Measurements from ENCODE around the gene GABARAPL2.

The GABARAPL2 gene

DNA sequence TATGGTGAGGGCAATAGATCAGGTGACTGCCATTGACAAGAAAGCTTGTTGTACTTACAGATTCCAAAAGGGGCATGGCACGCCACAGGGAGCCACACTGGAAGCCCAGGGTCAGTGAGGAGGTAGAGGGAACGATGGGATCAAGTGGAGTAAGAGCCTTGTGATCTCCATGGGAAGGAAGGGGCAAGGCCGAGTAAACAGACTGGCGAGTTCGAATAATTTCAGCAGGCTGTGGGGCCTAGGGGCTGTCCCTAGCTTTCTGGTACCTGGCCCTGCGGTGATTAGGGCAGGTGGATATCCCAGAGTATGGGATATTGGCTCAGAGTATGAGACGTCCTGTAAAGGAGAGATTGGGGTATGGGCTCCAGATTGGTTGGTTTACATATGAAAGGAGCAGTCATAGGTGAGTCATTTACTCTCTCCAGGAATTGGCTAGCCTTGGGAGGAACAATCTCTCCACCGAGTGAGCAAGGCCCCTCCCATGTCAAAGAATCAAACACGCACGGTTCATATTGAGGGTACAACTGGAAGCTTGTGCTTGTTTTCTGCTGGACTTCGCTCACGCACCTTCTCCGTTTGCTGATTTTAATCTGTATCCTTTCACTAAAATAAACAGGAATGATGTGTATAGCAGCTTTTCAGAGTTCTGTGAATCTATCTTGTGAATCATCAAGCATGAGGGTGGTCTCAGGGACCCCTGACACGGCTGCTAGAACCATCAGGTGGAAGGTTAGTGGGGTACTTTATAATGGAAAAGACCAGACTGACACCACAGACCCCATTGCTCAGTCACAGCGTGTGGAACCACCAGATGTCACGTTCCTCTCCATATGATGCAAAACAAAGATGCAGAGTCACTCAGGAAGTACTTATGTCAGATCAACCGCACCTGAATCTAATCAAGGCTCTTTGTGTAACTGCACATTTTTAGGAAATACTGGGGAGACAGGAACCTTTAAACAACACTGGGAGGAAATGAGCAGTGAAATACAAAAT is 27.9 kb downstream of the GABARAPL2 start:
- DNase-seq (ENCODE audit: extremely low read depth, low read depth): peak; percentile 67
- TF ChIP-seq, protein P1, sequence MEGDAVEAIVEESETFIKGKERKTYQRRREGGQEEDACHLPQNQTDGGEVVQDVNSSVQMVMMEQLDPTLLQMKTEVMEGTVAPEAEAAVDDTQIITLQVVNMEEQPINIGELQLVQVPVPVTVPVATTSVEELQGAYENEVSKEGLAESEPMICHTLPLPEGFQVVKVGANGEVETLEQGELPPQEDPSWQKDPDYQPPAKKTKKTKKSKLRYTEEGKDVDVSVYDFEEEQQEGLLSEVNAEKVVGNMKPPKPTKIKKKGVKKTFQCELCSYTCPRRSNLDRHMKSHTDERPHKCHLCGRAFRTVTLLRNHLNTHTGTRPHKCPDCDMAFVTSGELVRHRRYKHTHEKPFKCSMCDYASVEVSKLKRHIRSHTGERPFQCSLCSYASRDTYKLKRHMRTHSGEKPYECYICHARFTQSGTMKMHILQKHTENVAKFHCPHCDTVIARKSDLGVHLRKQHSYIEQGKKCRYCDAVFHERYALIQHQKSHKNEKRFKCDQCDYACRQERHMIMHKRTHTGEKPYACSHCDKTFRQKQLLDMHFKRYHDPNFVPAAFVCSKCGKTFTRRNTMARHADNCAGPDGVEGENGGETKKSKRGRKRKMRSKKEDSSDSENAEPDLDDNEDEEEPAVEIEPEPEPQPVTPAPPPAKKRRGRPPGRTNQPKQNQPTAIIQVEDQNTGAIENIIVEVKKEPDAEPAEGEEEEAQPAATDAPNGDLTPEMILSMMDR (IDR thresholded peaks at IDR 0.05; ENCODE audit: low read depth, low read length): no peak

DNA sequence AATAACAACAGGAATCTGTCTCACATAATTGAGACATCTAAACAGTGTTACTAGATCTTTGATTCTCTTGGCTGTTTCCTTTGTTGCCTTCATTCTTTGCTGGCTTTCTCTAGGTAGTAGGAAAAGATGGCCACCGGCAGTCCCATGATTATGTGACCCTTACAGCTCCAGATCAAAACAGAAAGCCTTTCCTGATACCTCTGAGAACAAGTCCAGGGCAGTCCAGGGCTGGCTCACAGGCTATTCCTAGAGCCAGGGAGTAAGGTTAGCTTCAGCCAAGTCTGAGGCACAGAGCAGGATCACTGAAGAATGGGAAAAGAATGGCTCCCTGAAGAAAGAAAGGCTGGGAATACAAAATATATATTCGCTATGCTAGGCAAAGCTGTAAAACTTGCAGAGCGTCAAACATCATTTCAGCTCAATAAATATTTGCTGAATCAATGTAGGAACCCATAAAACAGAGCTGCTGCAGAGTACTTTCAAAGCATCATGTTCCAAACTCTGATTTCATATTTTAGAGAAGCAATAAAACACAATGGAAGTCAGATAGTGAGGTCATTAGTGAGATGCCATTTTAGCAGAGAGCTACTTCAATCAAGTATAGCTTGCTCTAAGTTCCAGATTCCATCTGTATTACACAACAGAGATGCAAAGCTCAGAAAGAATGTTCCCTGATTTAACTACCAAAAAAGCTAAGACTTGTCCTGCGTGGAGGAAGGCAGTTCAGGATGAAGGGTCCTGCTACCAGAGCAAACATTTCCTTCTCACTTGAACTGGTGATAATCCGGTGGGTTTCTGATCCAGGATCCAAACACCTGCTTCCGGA is 33.5 kb downstream of the GABARAPL2 start:
- TF ChIP-seq, protein P1 (IDR thresholded peaks at IDR 0.05; ENCODE audit: low read depth, low read length): no peak
- no peak for DNase-seq (ENCODE audit: extremely low read depth, low read depth)

DNA sequence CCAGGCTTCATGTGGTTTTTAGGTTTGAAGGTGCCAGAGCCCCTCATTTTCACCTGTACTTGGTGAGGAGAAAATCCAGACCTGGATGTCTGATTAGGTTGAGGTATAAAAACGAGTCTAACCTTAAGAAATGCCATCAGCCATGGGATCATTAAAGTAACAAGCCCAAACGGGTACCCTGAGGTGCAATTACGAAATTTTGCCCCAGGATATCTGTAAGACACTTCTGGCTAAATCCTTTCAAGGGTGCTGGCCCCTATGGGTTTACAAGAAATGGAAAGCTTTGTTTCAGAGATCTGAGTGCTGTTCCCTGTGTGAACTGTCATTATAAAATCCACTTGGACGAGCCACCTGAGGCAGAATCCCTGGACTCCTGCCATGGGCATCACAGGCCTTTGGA is 37.1 kb downstream of the GABARAPL2 start:
- no peak for DNase-seq (ENCODE audit: extremely low read depth, low read depth)
- TF ChIP-seq, protein P1 (IDR thresholded peaks at IDR 0.05; ENCODE audit: low read depth, low read length): no peak

DNA sequence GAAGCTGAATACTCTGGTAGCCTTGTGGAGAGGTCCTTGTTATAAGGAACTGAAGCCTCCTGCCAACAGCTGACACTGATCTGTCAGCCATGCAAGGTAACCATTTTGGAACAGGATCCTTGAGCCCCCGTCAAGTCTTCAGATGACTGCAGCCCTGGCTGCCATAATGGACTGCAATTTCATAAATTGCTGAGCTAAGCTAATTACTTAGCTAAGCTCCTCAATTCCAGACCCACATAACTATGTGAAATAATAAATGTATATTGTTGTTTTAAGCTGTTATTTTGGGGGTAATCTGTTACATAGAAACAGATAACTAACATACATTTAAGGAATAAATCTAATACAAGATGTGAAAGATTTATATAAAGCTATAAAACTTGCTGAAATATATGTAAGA is 40.3 kb downstream of the GABARAPL2 start:
- TF ChIP-seq, protein P1 (IDR thresholded peaks at IDR 0.05; ENCODE audit: low read depth, low read length): no peak
- no peak for DNase-seq (ENCODE audit: extremely low read depth, low read depth)

DNA sequence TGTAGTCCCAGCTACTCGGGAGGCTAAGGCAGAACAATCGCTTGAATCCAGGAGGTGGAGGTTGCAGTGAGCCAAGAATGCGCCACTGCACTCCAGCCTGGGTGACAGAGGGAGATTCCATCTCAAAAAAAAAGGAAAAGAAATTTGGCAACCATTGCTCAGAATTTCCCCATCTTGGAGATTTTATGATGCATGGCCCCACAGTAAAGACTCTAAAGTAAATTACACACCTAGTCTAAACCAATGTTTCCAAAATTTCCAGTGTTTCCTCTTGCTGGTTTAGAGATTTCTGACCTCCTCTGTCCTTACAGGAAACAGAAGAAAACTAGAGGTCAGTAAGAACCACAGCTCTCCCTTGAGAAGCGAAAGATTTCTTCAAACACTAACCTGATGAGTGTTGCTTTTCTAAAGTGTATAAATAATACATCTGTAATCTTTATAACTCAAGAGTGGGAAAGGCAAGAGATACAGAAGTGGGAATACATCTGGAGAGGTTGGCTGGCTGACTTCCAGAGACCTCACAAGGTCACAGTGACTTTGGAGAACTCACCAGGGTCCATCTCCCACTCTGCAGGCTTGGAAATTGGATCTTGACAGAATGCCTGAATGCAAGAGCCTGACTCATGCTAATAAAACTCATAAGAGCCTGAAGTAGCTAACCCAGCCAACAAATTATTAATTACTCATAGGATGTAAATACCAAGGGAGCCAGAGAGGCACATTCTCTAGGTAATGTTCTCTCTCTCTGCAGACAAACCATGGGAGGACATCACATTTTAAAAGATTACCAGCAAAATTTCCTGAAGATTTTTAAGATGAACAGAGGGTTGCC is 48.1 kb downstream of the GABARAPL2 start:
- TF ChIP-seq, protein P1 (IDR thresholded peaks at IDR 0.05; ENCODE audit: low read depth, low read length): no peak
- no peak for DNase-seq (ENCODE audit: extremely low read depth, low read depth)

DNA sequence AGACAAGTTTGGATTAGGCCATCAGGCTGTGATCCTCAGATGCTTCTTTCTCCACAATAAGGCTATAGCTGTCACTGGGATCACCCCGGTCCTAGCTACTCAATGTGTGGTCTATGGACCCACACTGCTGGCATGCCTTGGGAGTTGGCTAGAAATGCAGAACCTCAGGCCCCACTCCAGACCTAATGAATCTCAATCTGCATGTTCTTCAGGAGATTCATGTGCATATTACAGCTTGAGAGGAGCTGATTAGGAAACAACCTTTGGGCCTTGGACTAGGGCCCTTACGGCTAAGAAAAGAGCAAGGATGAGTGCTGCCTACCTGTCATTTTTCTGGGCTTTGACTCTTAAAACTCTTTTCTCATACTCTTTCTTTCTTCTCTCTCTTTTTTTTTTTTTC is 49.4 kb downstream of the GABARAPL2 start:
- DNase-seq (ENCODE audit: extremely low read depth, low read depth): no peak
- TF ChIP-seq, protein P1 (IDR thresholded peaks at IDR 0.05; ENCODE audit: low read depth, low read length): no peak

Measured in AG09319 (cell line).